GM18951 (cell line): Measurements from ENCODE around the gene ATXN7L1.

Experiments used
- POLR2A ChIP-seq: IDR thresholded peaks from 4 replicates; pipeline ENCODE4 v1.6.1; 2011; ENCODE audit warnings: mild to moderate bottlenecking; ENCODE audit not compliant: insufficient read length, insufficient read depth; ENCODE audit errors: extremely low read depth
- in situ Hi-C: fragments of 300-500 bp; cut with MboI; formaldehyde crosslinking; loops from one replicate; pipeline ENCODE4 v1.12.0; 2022; ENCODE audit warnings: low sequenced_read_pairs, mixed read lengths, inconsistent platforms; ENCODE audit not compliant: unreplicated experiment

The ATXN7L1 gene

GRCh38 chr7:105880571-105881330 is 4.4 kb upstream of the ATXN7L1 start:
- in situ Hi-C loops: no loop called here
- TF ChIP-seq POLR2A: no peak

GRCh38 chr7:105879782-105880181 is 3.4 kb upstream of the ATXN7L1 start:
- in situ Hi-C loops: no loop called here
- TF ChIP-seq POLR2A: no peak

GRCh38 chr7:105878746-105879605 is 2.6 kb upstream of the ATXN7L1 start:
- TF ChIP-seq POLR2A: no peak
- in situ Hi-C loops: no loop called here

- in situ Hi-C loops: no loop called here
- TF ChIP-seq POLR2A: no peak
Observed at GRCh38 chr7:105877736-105878135, 1.3 kb upstream of the ATXN7L1 start.

- no peak for TF ChIP-seq POLR2A
- in situ Hi-C loops: no loop called here
Observed at GRCh38 chr7:105876964-105877601, 684 bp upstream of the ATXN7L1 start.

GRCh38 chr7:105875505-105875904 is 894 bp downstream of the ATXN7L1 start:
- in situ Hi-C loops: no loop called here
- TF ChIP-seq POLR2A: no peak

GRCh38 chr7:105874055-105874454 is 2.3 kb downstream of the ATXN7L1 start:
- TF ChIP-seq POLR2A: no peak
- in situ Hi-C loops: no loop called here

GRCh38 chr7:105872491-105872890 is 3.9 kb downstream of the ATXN7L1 start:
- in situ Hi-C loops: no loop called here
- no peak for TF ChIP-seq POLR2A

- no peak for TF ChIP-seq POLR2A
- in situ Hi-C loops: no loop called here
Observed at GRCh38 chr7:105871142-105871541, 5.3 kb downstream of the ATXN7L1 start.

GRCh38 chr7:105866102-105866801 is 10.1 kb downstream of the ATXN7L1 start:
- in situ Hi-C loops: no loop called here
- no peak for TF ChIP-seq POLR2A

GRCh38 chr7:105863876-105864275 is 12.5 kb downstream of the ATXN7L1 start:
- TF ChIP-seq POLR2A: no peak
- in situ Hi-C loops: no loop called here

GRCh38 chr7:105862770-105863169 is 13.6 kb downstream of the ATXN7L1 start:
- TF ChIP-seq POLR2A: no peak
- in situ Hi-C loops: no loop called here

GRCh38 chr7:105862276-105862675 is 14.1 kb downstream of the ATXN7L1 start:
- in situ Hi-C loops: no loop called here
- TF ChIP-seq POLR2A: no peak
